ENCODE measurements around the gene SGF29. TPM values are rescaled to one million over a fixed set of nuclear protein-coding genes. Genes with fewer than 3 reads are reported as not detected.

Gene SGF29
- total and polyA plus RNA-seq, 9 of the 15 experiments (the other 6 are each of a cell fraction or from before 2014, with no cell fraction given): 2.6 to 36.1 (median 21.2) TPM

DNA sequence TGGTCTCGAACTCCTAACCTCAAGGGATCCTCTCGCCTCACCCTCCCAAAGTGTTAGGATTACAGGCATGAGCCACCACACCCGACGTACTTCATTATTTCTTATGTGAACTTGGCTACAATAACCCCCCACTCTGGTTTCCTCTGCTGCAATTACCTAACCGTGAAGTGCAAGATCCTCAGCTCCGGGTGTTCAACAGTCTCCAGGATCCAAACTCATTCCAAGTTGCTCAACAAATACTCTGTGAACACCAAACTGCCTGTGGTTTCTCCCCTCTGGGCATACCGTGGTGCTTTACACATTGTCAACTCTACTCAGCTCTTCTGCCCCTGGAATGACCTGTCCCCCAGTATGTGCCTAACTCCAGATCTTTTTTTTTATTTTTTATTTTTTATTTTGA is 62.9 kb downstream of the SGF29 start (continued):
- no peak for TF ChIP-seq ZNF407 (IDR thresholded peaks at IDR 0.05; ENCODE audit: low read depth)
- TF ChIP-seq, protein P1, sequence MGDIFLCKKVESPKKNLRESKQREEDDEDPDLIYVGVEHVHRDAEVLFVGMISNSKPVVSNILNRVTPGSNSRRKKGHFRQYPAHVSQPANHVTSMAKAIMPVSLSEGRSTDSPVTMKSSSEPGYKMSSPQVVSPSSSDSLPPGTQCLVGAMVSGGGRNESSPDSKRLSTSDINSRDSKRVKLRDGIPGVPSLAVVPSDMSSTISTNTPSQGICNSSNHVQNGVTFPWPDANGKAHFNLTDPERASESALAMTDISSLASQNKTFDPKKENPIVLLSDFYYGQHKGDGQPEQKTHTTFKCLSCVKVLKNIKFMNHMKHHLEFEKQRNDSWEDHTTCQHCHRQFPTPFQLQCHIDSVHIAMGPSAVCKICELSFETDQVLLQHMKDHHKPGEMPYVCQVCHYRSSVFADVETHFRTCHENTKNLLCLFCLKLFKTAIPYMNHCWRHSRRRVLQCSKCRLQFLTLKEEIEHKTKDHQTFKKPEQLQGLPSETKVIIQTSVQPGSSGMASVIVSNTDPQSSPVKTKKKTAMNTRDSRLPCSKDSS (IDR thresholded peaks at IDR 0.05; ENCODE audit: low read depth, partially characterized antibody): no peak
- TF ChIP-seq, protein P2, sequence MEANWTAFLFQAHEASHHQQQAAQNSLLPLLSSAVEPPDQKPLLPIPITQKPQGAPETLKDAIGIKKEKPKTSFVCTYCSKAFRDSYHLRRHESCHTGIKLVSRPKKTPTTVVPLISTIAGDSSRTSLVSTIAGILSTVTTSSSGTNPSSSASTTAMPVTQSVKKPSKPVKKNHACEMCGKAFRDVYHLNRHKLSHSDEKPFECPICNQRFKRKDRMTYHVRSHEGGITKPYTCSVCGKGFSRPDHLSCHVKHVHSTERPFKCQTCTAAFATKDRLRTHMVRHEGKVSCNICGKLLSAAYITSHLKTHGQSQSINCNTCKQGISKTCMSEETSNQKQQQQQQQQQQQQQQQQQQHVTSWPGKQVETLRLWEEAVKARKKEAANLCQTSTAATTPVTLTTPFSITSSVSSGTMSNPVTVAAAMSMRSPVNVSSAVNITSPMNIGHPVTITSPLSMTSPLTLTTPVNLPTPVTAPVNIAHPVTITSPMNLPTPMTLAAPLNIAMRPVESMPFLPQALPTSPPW (CRISPR knock-in tag; IDR thresholded peaks at IDR 0.05): no peak
- TF ChIP-seq TFAP4 (CRISPR knock-in tag; IDR thresholded peaks at IDR 0.05; ENCODE audit: borderline replicate concordance): no peak
- no peak for TF ChIP-seq EP400 (IDR thresholded peaks at IDR 0.05)
- TF ChIP-seq ZSCAN29 (IDR thresholded peaks at IDR 0.05): no peak
- TF ChIP-seq CEBPG (CRISPR knock-in tag; IDR thresholded peaks at IDR 0.05): no peak
- TF ChIP-seq CEBPG (tag; conservative IDR thresholded peaks at IDR 0.05 in 1 of 2, IDR thresholded peaks at IDR 0.05 in 1 of 2): no peak
- TF ChIP-seq CBFA2T3 (IDR thresholded peaks at IDR 0.05): no peak
- TF ChIP-seq MLX (CRISPR knock-in tag; conservative IDR thresholded peaks at IDR 0.05): no peak
